ENCODE data around the gene CRYBG2. TPM values are rescaled to one million over a fixed set of nuclear protein-coding genes. Genes with fewer than 3 reads are reported as not detected.
A peak's percentile ranks its signal among the peaks of the same experiment; 100 is the strongest.

CRYBG2 gene
- total and polyA plus RNA-seq, 2 of the 13 experiments (the other 11 are each of a cell fraction or from before 2014, with no cell fraction given) = 1.3 to 2.9 TPM

DNA sequence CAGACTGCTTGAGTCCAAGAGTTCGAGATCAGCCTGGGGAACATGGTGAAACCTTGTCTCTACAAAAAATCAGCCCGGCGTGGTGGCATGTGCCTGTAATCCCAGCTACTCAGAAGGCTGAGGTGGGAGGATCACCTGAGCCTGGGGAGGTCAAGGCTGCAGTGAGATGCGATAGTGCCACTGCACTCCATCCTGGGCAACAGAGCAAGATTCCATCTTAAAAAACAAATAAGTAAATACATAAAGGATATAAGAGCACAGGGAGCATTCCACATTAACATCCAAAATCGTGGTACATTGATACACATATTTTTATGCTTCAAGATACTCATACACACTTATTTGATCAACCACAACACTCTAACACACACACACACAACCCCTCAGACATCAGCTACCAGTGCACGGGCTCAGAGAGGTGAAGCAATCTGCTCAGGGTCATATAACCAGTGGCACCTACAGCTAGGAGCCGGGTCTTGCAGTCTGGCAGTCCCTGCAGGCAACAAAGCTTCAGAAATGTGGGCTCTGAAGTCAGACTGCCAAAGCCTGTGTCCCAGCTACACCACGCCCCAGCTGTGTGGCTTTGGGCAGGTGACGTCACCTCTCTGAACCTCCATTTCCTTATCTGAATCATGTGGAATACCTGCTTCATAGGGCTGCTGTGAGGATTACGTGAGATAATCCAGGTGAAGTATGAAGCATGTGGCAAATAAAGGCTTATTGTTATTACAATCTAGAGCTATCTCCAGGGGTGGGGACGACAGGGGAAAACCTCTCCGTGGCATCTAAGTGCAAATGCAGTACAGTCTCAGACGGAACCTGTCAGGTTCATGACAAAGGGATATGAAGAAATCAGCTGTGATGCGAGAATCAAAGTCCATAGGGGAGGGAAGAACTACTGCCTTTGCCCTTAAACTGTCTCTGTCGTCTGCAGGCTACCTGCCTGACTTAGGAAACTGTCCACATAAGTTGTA lies 4.8 kb upstream of the CRYBG2 start (continued):
- TF ChIP-seq GMEB2 (CRISPR knock-in tag; IDR thresholded peaks at IDR 0.05; ENCODE audit: low read depth) (no peak), ZNF350 (CRISPR knock-in tag; IDR thresholded peaks at IDR 0.05; ENCODE audit: borderline replicate concordance, low read depth) (no peak; the same call in 1 of the 2 replicates), KLF12 (CRISPR knock-in tag; IDR thresholded peaks at IDR 0.05; ENCODE audit: borderline replicate concordance) (no peak)

DNA sequence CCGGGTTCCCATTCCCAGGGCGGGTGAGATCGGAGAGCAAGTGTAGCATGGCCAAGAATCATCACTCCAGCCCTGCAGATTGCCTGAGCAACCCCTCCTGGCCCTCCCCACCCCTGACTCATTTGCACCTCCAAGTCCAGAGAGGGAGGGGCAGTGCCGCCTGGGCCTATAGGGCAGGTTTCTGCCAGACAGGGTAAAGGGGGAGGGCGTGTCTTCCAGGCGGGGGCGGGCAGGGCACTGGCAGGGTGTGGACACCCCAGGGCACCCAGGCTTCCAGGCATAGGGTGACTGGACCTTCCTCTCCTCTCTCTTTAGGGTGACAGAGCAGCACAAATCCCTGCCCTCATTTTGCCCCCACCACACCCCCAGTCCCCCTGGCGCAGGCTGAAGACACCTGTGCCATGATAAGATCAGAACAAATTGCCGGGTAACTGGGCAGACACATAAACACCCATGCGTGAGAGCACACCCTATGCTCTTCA lies 3.2 kb upstream of the CRYBG2 start:
- Histone ChIP-seq H3K4me2 (ENCODE audit: low read depth, low read length) (no peak overlapping the region), H2AFZ (ENCODE audit: low read length) (no peak overlapping the region), H3K27ac (ENCODE audit: extremely low read length, insufficient read depth, low read length) (peak overlapping the region; percentile 48), H3K27me3 (ENCODE audit: control insufficient read depth in 1 of 2, insufficient read depth in 2 of 2, low read length in 2 of 2) (no peaks in the 10 kb centered on the region), H3K36me3 (replicated peaks in 1 of 2; ENCODE audit: control insufficient read depth in 1 of 2, insufficient read depth in 2 of 2, low read length in 2 of 2) (no peaks in the 10 kb centered on the region), H3K79me2 (ENCODE audit: insufficient read depth, low read length) (peaks cover 2% of the 10 kb centered on the region), H3K9ac (ENCODE audit: insufficient read depth, low read depth, low read length) (no peak overlapping the region), H3K4me1 (ENCODE audit: insufficient read depth, low read length) (peaks cover 88% of the 10 kb centered on the region), H4K20me1 (ENCODE audit: insufficient read depth, low read length) (no peaks in the 10 kb centered on the region), H3K9me3 (ENCODE audit: low read length) (no peaks in the 10 kb centered on the region), H3K4me3 (replicated peaks in 1 of 3; ENCODE audit: insufficient read depth in 1 of 3, low read depth in 2 of 3, low read length in 3 of 3) (no peak overlapping the region)
- in situ Hi-C loops (cut with HindIII; ENCODE audit: extremely low pct_ligation_motif_present, low pct_unique_long_range_greater_than_20kb) (no loop called here), intact Hi-C loops (cut with micrococcal nuclease; ENCODE audit: unreplicated experiment) (no loop called here)
- POLR2A ChIA-PET = interaction anchor here (3.0 kb wide), 1 partner anchor 8 kb away, joined by 65 read pairs; no protein-coding TSS in a partner anchor
- TF ChIP-seq ZNF761 (CRISPR knock-in tag; conservative IDR thresholded peaks at IDR 0.05) = no peak
- TF ChIP-seq ZSCAN12 (CRISPR knock-in tag; IDR thresholded peaks at IDR 0.05) = no peak
- no peak for TF ChIP-seq ZNF317 (CRISPR knock-in tag; IDR thresholded peaks at IDR 0.05)
- no peak for TF ChIP-seq ZBTB1 (CRISPR knock-in tag; IDR thresholded peaks at IDR 0.05; ENCODE audit: borderline replicate concordance)
- TF ChIP-seq, protein P1, sequence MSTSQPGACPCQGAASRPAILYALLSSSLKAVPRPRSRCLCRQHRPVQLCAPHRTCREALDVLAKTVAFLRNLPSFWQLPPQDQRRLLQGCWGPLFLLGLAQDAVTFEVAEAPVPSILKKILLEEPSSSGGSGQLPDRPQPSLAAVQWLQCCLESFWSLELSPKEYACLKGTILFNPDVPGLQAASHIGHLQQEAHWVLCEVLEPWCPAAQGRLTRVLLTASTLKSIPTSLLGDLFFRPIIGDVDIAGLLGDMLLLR (CRISPR knock-in tag; IDR thresholded peaks at IDR 0.05) = no peak
- TF ChIP-seq KDM3A (CRISPR knock-in tag; IDR thresholded peaks at IDR 0.05; ENCODE audit: low read depth) = no peak
- no peak for TF ChIP-seq BHLHE40 (IDR thresholded peaks at IDR 0.05; ENCODE audit: low read length)
- no peak for TF ChIP-seq ATF7-NPFF (CRISPR knock-in tag; IDR thresholded peaks at IDR 0.05; ENCODE audit: low read depth)
- TF ChIP-seq CENPX (CRISPR knock-in tag; IDR thresholded peaks at IDR 0.05) = no peak
- TF ChIP-seq, protein P2, sequence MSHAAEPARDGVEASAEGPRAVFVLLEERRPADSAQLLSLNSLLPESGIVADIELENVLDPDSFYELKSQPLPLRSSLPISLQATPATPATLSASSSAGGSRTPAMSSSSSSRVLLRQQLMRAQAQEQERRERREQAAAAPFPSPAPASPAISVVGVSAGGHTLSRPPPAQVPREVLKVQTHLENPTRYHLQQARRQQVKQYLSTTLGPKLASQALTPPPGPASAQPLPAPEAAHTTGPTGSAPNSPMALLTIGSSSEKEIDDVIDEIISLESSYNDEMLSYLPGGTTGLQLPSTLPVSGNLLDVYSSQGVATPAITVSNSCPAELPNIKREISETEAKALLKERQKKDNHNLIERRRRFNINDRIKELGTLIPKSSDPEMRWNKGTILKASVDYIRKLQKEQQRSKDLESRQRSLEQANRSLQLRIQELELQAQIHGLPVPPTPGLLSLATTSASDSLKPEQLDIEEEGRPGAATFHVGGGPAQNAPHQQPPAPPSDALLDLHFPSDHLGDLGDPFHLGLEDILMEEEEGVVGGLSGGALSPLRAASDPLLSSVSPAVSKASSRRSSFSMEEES (CRISPR knock-in tag; IDR thresholded peaks at IDR 0.05) = no peak
- TF ChIP-seq HMG20B (CRISPR knock-in tag; conservative IDR thresholded peaks at IDR 0.05) = no peak
- no peak for TF ChIP-seq ZC3H13 (CRISPR knock-in tag; IDR thresholded peaks at IDR 0.05)
- TF ChIP-seq NR1H2 (CRISPR knock-in tag; IDR thresholded peaks at IDR 0.05; ENCODE audit: borderline replicate concordance, low read depth) = no peak
- no peak for TF ChIP-seq SRY (CRISPR knock-in tag; IDR thresholded peaks at IDR 0.05)
- no peak for TF ChIP-seq FOXM1 (CRISPR knock-in tag; IDR thresholded peaks at IDR 0.05)
- TF ChIP-seq NR3C1 (CRISPR knock-in tag; IDR thresholded peaks at IDR 0.05) = no peak
- no peak for TF ChIP-seq MEF2D (CRISPR knock-in tag; IDR thresholded peaks at IDR 0.05)
- no peak for FAIRE-seq
- DNase-seq (ENCODE audit: low spot score) = no peak
- no TSS peak for BruUV-seq (replicated peaks)
- no peak for ATAC-seq
- 77% methylated on average over 5 of the region's 10 CpGs for WGBS (ENCODE audit: low lambda C conversion rate)
- CTCF ChIA-PET (ENCODE audit: low intra/inter-chr PET ratio, low total read pairs) = no interaction called here
